Measurements from ENCODE around the gene CDC5L. TPM values are rescaled to one million over a fixed set of nuclear protein-coding genes. Genes with fewer than 3 reads are reported as not detected.

Gene CDC5L
- total RNA-seq, 2 donors from 2014 or later: 16.4 to 16.5 TPM

DNA sequence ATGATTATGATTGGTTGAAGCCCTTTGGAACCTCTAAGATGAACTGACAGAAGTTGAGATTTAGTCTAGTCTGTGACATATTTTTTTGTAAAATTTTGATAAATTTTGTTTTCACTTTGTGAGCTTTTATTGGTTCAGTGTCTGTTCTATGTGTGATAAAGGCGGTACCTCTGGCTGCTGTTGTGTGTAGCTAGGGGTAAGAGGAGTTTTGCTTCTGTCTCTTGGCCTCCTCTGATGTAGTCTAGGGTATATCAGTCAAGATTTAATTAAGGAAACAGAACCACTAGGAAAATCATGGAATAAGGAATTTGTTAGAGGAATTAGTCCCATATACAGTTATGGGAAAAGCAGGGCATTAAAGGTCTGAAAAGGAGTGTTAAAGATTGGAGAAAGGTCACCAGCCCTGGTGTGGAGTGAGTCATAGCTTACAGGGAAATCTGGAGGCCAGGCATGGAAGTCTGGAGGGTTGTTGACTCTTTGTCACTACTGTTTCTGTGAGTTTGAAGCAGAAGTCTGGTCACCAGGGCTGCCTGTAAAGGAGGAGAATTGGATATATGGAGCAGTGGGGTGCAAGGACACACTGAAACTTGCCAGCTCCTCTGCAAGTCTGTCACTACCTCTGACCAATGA is 28.5 kb downstream of the CDC5L start:
- no peaks in the 10 kb centered on the region for H3K9me3 ChIP-seq
- TF ChIP-seq CTCF (IDR thresholded peaks at IDR 0.05): no peak
- no peak overlapping the region for H3K27ac ChIP-seq

DNA sequence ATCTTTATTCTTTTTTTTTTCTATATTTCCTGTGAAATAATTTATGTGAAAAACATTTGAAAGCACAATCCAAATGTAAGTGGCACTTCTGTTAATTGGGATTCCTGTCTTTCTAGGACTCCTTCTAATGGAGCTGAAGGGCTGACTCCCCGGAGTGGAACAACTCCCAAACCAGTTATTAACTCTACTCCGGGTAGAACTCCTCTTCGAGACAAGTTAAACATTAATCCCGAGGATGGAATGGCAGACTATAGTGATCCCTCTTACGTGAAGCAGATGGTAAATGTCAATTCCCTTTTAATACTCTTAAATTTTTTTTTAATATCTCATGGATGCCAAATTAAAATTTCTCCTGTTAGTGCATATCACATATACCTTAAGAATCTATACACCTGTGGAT is 35.0 kb downstream of the CDC5L start:
- Histone ChIP-seq H3K27me3 (no peaks in the 10 kb centered on the region), H3K27ac (no peak overlapping the region), H3K36me3 (peaks cover 57% of the 10 kb centered on the region), H3K9me3 (no peaks in the 10 kb centered on the region), H3K4me3 (no peak overlapping the region), H3K4me1 (no peaks in the 10 kb centered on the region)
- DNase-seq (ENCODE audit: low spot score): no peak
- no peak for TF ChIP-seq CTCF (IDR thresholded peaks at IDR 0.05)

More for the DNA sequence above, 28.5 kb downstream of the CDC5L start:
- Histone ChIP-seq H3K4me3 (no peak overlapping the region), H3K36me3 (peaks cover 45% of the 10 kb centered on the region), H3K27me3 (no peaks in the 10 kb centered on the region), H3K4me1 (peaks cover 0 to 20% of the 10 kb centered on the region in 2 donors)
- DNase-seq (ENCODE audit: low spot score): no peak

GRCh38 chr6:44423306-44423705 is 35.8 kb downstream of the CDC5L start:
- Histone ChIP-seq H3K4me3 (no peak overlapping the region), H3K27ac (no peak overlapping the region), H3K36me3 (peaks cover 59% of the 10 kb centered on the region), H3K27me3 (no peaks in the 10 kb centered on the region), H3K9me3 (no peaks in the 10 kb centered on the region), H3K4me1 (no peaks in the 10 kb centered on the region)
- DNase-seq (ENCODE audit: low spot score): no peak
- TF ChIP-seq CTCF (IDR thresholded peaks at IDR 0.05): no peak

GRCh38 chr6:44425951-44426350 is 38.4 kb downstream of the CDC5L start:
- DNase-seq (ENCODE audit: low spot score): no peak
- Histone ChIP-seq H3K36me3 (peaks cover 60% of the 10 kb centered on the region), H3K9me3 (no peaks in the 10 kb centered on the region), H3K4me1 (no peaks in the 10 kb centered on the region), H3K27me3 (no peaks in the 10 kb centered on the region), H3K27ac (no peak overlapping the region), H3K4me3 (no peak overlapping the region)
- TF ChIP-seq CTCF (IDR thresholded peaks at IDR 0.05): no peak

- H3K9me3 ChIP-seq: no peaks in the 10 kb centered on the region
- peaks cover 0 to 9% of the 10 kb centered on the region in 2 donors for H3K4me1 ChIP-seq
- H3K27me3 ChIP-seq: no peaks in the 10 kb centered on the region
- TF ChIP-seq CTCF (IDR thresholded peaks at IDR 0.05): no peak
- no peak overlapping the region for H3K4me3 ChIP-seq
- peaks cover 48% of the 10 kb centered on the region for H3K36me3 ChIP-seq
- no peak overlapping the region for H3K27ac ChIP-seq
- no peak for DNase-seq (ENCODE audit: low spot score)
These were observed 41.2 kb downstream of the CDC5L start for GRCh38 chr6:44428682-44429081.

DNA sequence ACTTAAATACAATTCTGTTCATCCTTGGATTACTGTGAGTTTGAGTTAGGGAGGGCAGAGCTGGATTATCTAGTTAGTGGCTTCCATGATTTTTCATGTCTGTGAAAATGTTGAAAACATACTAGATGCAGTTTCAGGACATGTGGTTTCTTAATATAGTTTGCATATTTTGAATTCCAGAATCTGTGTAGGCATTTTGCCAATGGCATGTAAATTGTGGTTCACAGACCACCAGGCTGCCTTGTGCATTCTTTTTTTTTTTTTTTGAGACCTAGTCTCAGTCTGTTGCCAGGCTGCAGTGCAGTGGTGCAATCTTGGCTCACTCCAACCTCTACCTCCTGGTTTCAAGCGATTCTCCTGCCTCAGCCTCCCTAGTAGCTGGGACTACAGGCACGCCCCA is 42.8 kb downstream of the CDC5L start:
- no peak overlapping the region for H3K4me3 ChIP-seq
- H3K9me3 ChIP-seq: no peaks in the 10 kb centered on the region
- H3K36me3 ChIP-seq: peaks cover 32% of the 10 kb centered on the region
- no peak overlapping the region for H3K27ac ChIP-seq
- TF ChIP-seq CTCF (IDR thresholded peaks at IDR 0.05): no peak
- no peak for DNase-seq (ENCODE audit: low spot score)
- peaks cover 0 to 11% of the 10 kb centered on the region in 2 donors for H3K4me1 ChIP-seq
- H3K27me3 ChIP-seq: no peaks in the 10 kb centered on the region

Data from right atrium auricular region (tissue), 2 donors.